Hepatocyte (in vitro differentiated cells): ENCODE measurements around the gene AKAP13.

Source experiments
- EZH2phosphoT487 ChIP-seq: fragments of 200-600 bp; sonication (generic); IDR thresholded peaks from one replicate; pipeline ENCODE4 v1.6.1; 2018; ENCODE audit warnings: antibody characterized with exemption, mild to moderate bottlenecking, low read depth, moderate library complexity; ENCODE audit not compliant: unreplicated experiment, severe bottlenecking
- TF ChIP-seq, protein P1 (sequence below): fragments of 200-600 bp; sonication (generic); IDR thresholded peaks from 2 replicates; pipeline ENCODE4 v1.5.1; 2016; ENCODE audit warnings: antibody characterized with exemption, mild to moderate bottlenecking; ENCODE audit not compliant: poor library complexity

- TF ChIP-seq, protein P1, sequence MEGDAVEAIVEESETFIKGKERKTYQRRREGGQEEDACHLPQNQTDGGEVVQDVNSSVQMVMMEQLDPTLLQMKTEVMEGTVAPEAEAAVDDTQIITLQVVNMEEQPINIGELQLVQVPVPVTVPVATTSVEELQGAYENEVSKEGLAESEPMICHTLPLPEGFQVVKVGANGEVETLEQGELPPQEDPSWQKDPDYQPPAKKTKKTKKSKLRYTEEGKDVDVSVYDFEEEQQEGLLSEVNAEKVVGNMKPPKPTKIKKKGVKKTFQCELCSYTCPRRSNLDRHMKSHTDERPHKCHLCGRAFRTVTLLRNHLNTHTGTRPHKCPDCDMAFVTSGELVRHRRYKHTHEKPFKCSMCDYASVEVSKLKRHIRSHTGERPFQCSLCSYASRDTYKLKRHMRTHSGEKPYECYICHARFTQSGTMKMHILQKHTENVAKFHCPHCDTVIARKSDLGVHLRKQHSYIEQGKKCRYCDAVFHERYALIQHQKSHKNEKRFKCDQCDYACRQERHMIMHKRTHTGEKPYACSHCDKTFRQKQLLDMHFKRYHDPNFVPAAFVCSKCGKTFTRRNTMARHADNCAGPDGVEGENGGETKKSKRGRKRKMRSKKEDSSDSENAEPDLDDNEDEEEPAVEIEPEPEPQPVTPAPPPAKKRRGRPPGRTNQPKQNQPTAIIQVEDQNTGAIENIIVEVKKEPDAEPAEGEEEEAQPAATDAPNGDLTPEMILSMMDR = no peak
- TF ChIP-seq EZH2phosphoT487 = no peak
Measured at GRCh38 chr15:85687329-85687728, 306.9 kb downstream of the AKAP13 start.
